ENCODE results near the gene P2RX3. TPM values are rescaled to one million over a fixed set of nuclear protein-coding genes. Genes with fewer than 3 reads are reported as not detected.

P2RX3 gene
- total RNA-seq, 2 experiments from 2014 or later, result not detected

GRCh38 chr11:57332694-57333440, 5.3 kb upstream of the P2RX3 start:
- DNase-seq (ENCODE audit: low spot score), result no peak
- Histone ChIP-seq H3K9me2 (ENCODE audit: insufficient read depth, low read length) (no peaks in the 10 kb centered on the region), H3K9me3 (ENCODE audit: low read length) (no peaks in the 10 kb centered on the region), H4K20me1 (ENCODE audit: insufficient read depth, low read length) (no peaks in the 10 kb centered on the region; the same call in 1 of the 2 replicates), H3K36me3 (ENCODE audit: insufficient read depth, low read length) (peaks cover 67% of the 10 kb centered on the region), H3K4me2 (ENCODE audit: low read length) (peak overlapping the region; percentile 94; the same call in 1 of the 2 replicates), H3K27ac (ENCODE audit: low read depth, low read length, poor library complexity, severe bottlenecking) (no peak overlapping the region), H2AFZ (ENCODE audit: low read length) (no peak overlapping the region), H3K4me3 (ENCODE audit: low read depth, low read length, poor library complexity, severe bottlenecking) (no peak overlapping the region), H3K4me1 (ENCODE audit: insufficient read depth, low read length, poor library complexity, severe bottlenecking) (peaks cover 25% of the 10 kb centered on the region), H3K79me2 (ENCODE audit: insufficient read depth, low read depth, low read length) (peaks cover 33% of the 10 kb centered on the region)
- CTCF ChIA-PET (ENCODE audit: unreplicated experiment), result no interaction called here
- no peak for TF ChIP-seq CTCF (conservative IDR thresholded peaks at IDR 0.05; ENCODE audit: low read length)
- no peak for TF ChIP-seq EZH2phosphoT487 (IDR thresholded peaks at IDR 0.05; ENCODE audit: borderline replicate concordance, low read depth, low read length)
- intact Hi-C loops (cut with micrococcal nuclease; ENCODE audit: unreplicated experiment), result no loop called here
- POLR2A ChIA-PET, result interaction anchor here (4.9 kb wide), 1 partner anchor 7 kb away, joined by 57 read pairs; the partner anchor contains the start of gene TNKS1BP1
- BruUV-seq (replicated peaks), result TSS peak; percentile 76

- CTCF ChIA-PET (ENCODE audit: unreplicated experiment), result interaction anchor here (0.7 to 1.0 kb wide), 2 partner anchors 9 to 12 kb away, joined by 3 to 7 read pairs; no protein-coding TSS in a partner anchor
- Histone ChIP-seq H3K79me2 (ENCODE audit: insufficient read depth, low read depth, low read length) (peaks cover 33% of the 10 kb centered on the region), H3K9me3 (ENCODE audit: low read length) (no peaks in the 10 kb centered on the region), H3K4me2 (ENCODE audit: low read length) (peak overlapping the region; percentile 94), H4K20me1 (ENCODE audit: insufficient read depth, low read length) (no peaks in the 10 kb centered on the region; the same call in 1 of the 2 replicates), H2AFZ (ENCODE audit: low read length) (peak overlapping the region; percentile 3; the same call in 1 of the 2 replicates), H3K36me3 (ENCODE audit: insufficient read depth, low read length) (peaks cover 46% of the 10 kb centered on the region), H3K4me1 (ENCODE audit: insufficient read depth, low read length, poor library complexity, severe bottlenecking) (peaks cover 25% of the 10 kb centered on the region), H3K9me2 (ENCODE audit: insufficient read depth, low read length) (no peaks in the 10 kb centered on the region), H3K4me3 (ENCODE audit: low read depth, low read length, poor library complexity, severe bottlenecking) (peak overlapping the region; percentile 76), H3K27ac (ENCODE audit: low read depth, low read length, poor library complexity, severe bottlenecking) (peak overlapping the region; percentile 53)
- intact Hi-C loops (cut with micrococcal nuclease; ENCODE audit: unreplicated experiment), result loop anchor here (1.0 to 5.0 kb wide), 3 partner anchors 10 to 407 kb away; partner anchors contain the start of genes SELENOH and YPEL4
- no TSS peak for BruUV-seq (replicated peaks)
- DNase-seq (ENCODE audit: low spot score), result no peak
- POLR2A ChIA-PET, result interaction anchor here (0.5 to 4.9 kb wide), 2 partner anchors 9 to 465 kb away, joined by 4 to 57 read pairs; partner anchors contain the start of gene TNKS1BP1
- no peak for TF ChIP-seq CTCF (conservative IDR thresholded peaks at IDR 0.05; ENCODE audit: low read length)
- TF ChIP-seq EZH2phosphoT487 (IDR thresholded peaks at IDR 0.05; ENCODE audit: borderline replicate concordance, low read depth, low read length), result no peak
Measured at GRCh38 chr11:57335023-57335342, 3.2 kb upstream of the P2RX3 start.
